Tibial nerve (tissue), 4 donors: ENCODE data around the gene BEND5.

Experiments
- CTCF ChIP-seq, 5 experiments: fragments of 200-600 bp in 3 of 5; fragments of 450-650 bp in 2 of 5; sonication (generic) in 3 of 5; IDR thresholded peaks; one replicate each; pipeline ENCODE4 v1.5.1; 2016 to 2019; ENCODE audit warnings: antibody characterized with exemption in 5 of 5, mild to moderate bottlenecking in 3 of 5, moderate library complexity in 2 of 5
- EP300 ChIP-seq, 2 donors: sonication (generic); formaldehyde crosslinking; IDR thresholded peaks; one replicate each; pipeline ENCODE4 v1.6.1; 2017; ENCODE audit warnings: antibody characterized with exemption in 2 of 2, mild to moderate bottlenecking in 1 of 2
- POLR2A ChIP-seq, 2 donors: fragments of 450-650 bp; IDR thresholded peaks; one replicate each; pipeline ENCODE4 v1.6.1; 2017; ENCODE audit warnings: antibody characterized with exemption in 2 of 2, mild to moderate bottlenecking in 2 of 2, moderate library complexity in 2 of 2

GRCh38 chr1:48741380-48741779, 35.3 kb downstream of the BEND5 start:
- TF ChIP-seq EP300 (IDR thresholded peaks at IDR 0.05) (no peak), CTCF (IDR thresholded peaks at IDR 0.05) (no peak), POLR2A (IDR thresholded peaks at IDR 0.05) (no peak)
